ENCODE measurements around the gene DAP3. TPM values are rescaled to one million over a fixed set of nuclear protein-coding genes. Genes with fewer than 3 reads are reported as not detected.
A peak's percentile ranks its signal among the peaks of the same experiment; 100 is the strongest.

The DAP3 gene
- total and polyA plus RNA-seq, 9 of the 15 experiments (the other 6 are each of a cell fraction or from before 2014, with no cell fraction given): 155 to 484 (median 298) TPM

GRCh38 chr1:155688324-155689080 lies 389 bp upstream of the DAP3 start, which contains the start of gene YY1AP1 (continued):
- TF ChIP-seq TCF3 (CRISPR knock-in tag; IDR thresholded peaks at IDR 0.05): 0 out of 2 replicates have a peak, but pooled peaks have one; percentile 1
- TF ChIP-seq LCOR (CRISPR knock-in tag; IDR thresholded peaks at IDR 0.05): 0 out of 2 replicates have a peak, but pooled peaks have one; percentile 17
- no peak for TF ChIP-seq SNRNP70 (optimal IDR thresholded peaks at IDR 0.05; ENCODE audit: low read depth, low read length)
- TF ChIP-seq POU5F1 (IDR thresholded peaks at IDR 0.05; ENCODE audit: borderline replicate concordance, low read depth, low read length, partially characterized antibody): no peak
- no peak for TF ChIP-seq NR2F6 (CRISPR knock-in tag; IDR thresholded peaks at IDR 0.05)
- TF ChIP-seq DMBX1 (CRISPR knock-in tag; IDR thresholded peaks at IDR 0.05; ENCODE audit: borderline replicate concordance): no peak
- TF ChIP-seq STAT5B (CRISPR knock-in tag; IDR thresholded peaks at IDR 0.05): no peak
- TF ChIP-seq ZNF316 (IDR thresholded peaks at IDR 0.05): 0 out of 2 replicates have a peak, but pooled peaks have one; percentile 1
- no peak for TF ChIP-seq EWSR1 (IDR thresholded peaks at IDR 0.05; ENCODE audit: borderline replicate concordance, low read depth, partially characterized antibody)
- 0 out of 2 replicates have a peak, but pooled peaks have one; percentile 42 for TF ChIP-seq ZNF165 (CRISPR knock-in tag; IDR thresholded peaks at IDR 0.05; ENCODE audit: borderline replicate concordance)
- no peak for TF ChIP-seq GATAD2B (IDR thresholded peaks at IDR 0.05; ENCODE audit: borderline replicate concordance)
- TF ChIP-seq COPS2 (conservative IDR thresholded peaks at IDR 0.05): no peak
- peak; percentile 78 for TF ChIP-seq RREB1 (CRISPR knock-in tag; IDR thresholded peaks at IDR 0.05)
- TF ChIP-seq CREB1 (IDR thresholded peaks at IDR 0.05): no peak
- peak; percentile 64 for TF ChIP-seq CREB1 (CRISPR knock-in tag; IDR thresholded peaks at IDR 0.05)
- TF ChIP-seq ETV6 (IDR thresholded peaks at IDR 0.05; ENCODE audit: borderline replicate concordance in 1 of 2, low read depth in 2 of 2, low read length in 1 of 2): no peak
- TF ChIP-seq ETV6 (CRISPR knock-in tag; IDR thresholded peaks at IDR 0.05; ENCODE audit: borderline replicate concordance): 0 out of 2 replicates have a peak, but pooled peaks have one; percentile 54
- no peak for TF ChIP-seq ZNF592 (IDR thresholded peaks at IDR 0.05)
- no peak for TF ChIP-seq ZKSCAN3 (CRISPR knock-in tag; IDR thresholded peaks at IDR 0.05)
- peak; percentile 34 for TF ChIP-seq ARID1B (IDR thresholded peaks at IDR 0.05)
